Glutamatergic neuron (in vitro differentiated cells): ENCODE results near the gene CCDC154. TPM values are rescaled to one million over a fixed set of nuclear protein-coding genes. Genes with fewer than 3 reads are reported as not detected.

ENCODE experiments used
- DNase-seq: peaks from one replicate; pipeline ENCODE4 v3.0.0; 2022
- H3K27ac Mint-ChIP-seq: one replicate; pipeline ENCODE4 v1.8.0; 2020; ENCODE audit warnings: mild to moderate bottlenecking, mixed read lengths, inconsistent platforms; ENCODE audit not compliant: unreplicated experiment
- H3K27me3 Mint-ChIP-seq: one replicate; pipeline ENCODE4 v1.8.0; 2020; ENCODE audit warnings: mild to moderate bottlenecking, moderate library complexity, mixed read lengths, inconsistent platforms; ENCODE audit not compliant: unreplicated experiment
- H3K36me3 Mint-ChIP-seq: one replicate; pipeline ENCODE4 v1.8.0; 2020; ENCODE audit warnings: mild to moderate bottlenecking, mixed read lengths, inconsistent platforms; ENCODE audit not compliant: unreplicated experiment
- H3K4me1 Mint-ChIP-seq: one replicate; pipeline ENCODE4 v1.8.0; 2020; ENCODE audit warnings: mild to moderate bottlenecking, low read depth, mixed read lengths, inconsistent platforms; ENCODE audit not compliant: unreplicated experiment
- H3K4me3 Mint-ChIP-seq: one replicate; pipeline ENCODE4 v1.8.0; 2020; ENCODE audit warnings: mild to moderate bottlenecking, mixed read lengths, inconsistent platforms; ENCODE audit not compliant: unreplicated experiment
- H3K9me3 Mint-ChIP-seq: one replicate; pipeline ENCODE4 v1.8.0; 2020; ENCODE audit warnings: mild to moderate bottlenecking, moderate library complexity, mixed read lengths, inconsistent platforms; ENCODE audit not compliant: unreplicated experiment
- CTCF ChIP-seq: fragments of 200-600 bp; sonication (generic); IDR thresholded peaks from one replicate; pipeline ENCODE4 v1.5.0; 2021; ENCODE audit not compliant: partially characterized antibody, unreplicated experiment
- total RNA-seq: library from RNA; stranded (reverse); fragmentation: NEBNext Ultra II Directional; extraction: Animal tissue kit (Norgen Biotek cat#: 25700); gene quantifications from one replicate; pipeline ENCODE4 v1.2.1, GENCODE V29; 2021; ENCODE audit not compliant: unreplicated experiment

The CCDC154 gene
- total RNA-seq, 1 donor from 2014 or later = 4.2 TPM

GRCh38 chr16:1394367-1394951, 49.9 kb downstream of the CCDC154 start:
- Mint-ChIP-seq H3K4me1 (peaks cover 3% of the 10 kb centered on the region), H3K27me3 (peaks cover 2% of the 10 kb centered on the region), H3K4me3 (no peak overlapping the region), H3K36me3 (no peaks in the 10 kb centered on the region), H3K9me3 (no peaks in the 10 kb centered on the region), H3K27ac (no peak overlapping the region)
- no peak for TF ChIP-seq CTCF
- DNase-seq = no peak

GRCh38 chr16:1393613-1394176, 50.7 kb downstream of the CCDC154 start:
- H3K27ac Mint-ChIP-seq = no peak overlapping the region
- peaks cover 3% of the 10 kb centered on the region for H3K4me1 Mint-ChIP-seq
- no peak overlapping the region for H3K4me3 Mint-ChIP-seq
- H3K9me3 Mint-ChIP-seq = no peaks in the 10 kb centered on the region
- DNase-seq = no peak
- no peaks in the 10 kb centered on the region for H3K36me3 Mint-ChIP-seq
- no peak for TF ChIP-seq CTCF
- peaks cover 2% of the 10 kb centered on the region for H3K27me3 Mint-ChIP-seq

- peaks cover 2% of the 10 kb centered on the region for H3K27me3 Mint-ChIP-seq
- peaks cover 1% of the 10 kb centered on the region for H3K9me3 Mint-ChIP-seq
- peaks cover 3% of the 10 kb centered on the region for H3K4me1 Mint-ChIP-seq
- no peak for TF ChIP-seq CTCF
- DNase-seq = no peak
- no peak overlapping the region for H3K4me3 Mint-ChIP-seq
- no peak overlapping the region for H3K27ac Mint-ChIP-seq
- H3K36me3 Mint-ChIP-seq = no peaks in the 10 kb centered on the region
Observed at GRCh38 chr16:1392826-1393225, 51.5 kb downstream of the CCDC154 start.

GRCh38 chr16:1390239-1390779, 54.0 kb downstream of the CCDC154 start:
- DNase-seq = no peak
- H3K36me3 Mint-ChIP-seq = no peaks in the 10 kb centered on the region
- no peak overlapping the region for H3K4me3 Mint-ChIP-seq
- no peak overlapping the region for H3K27ac Mint-ChIP-seq
- peaks cover 2% of the 10 kb centered on the region for H3K27me3 Mint-ChIP-seq
- H3K4me1 Mint-ChIP-seq = peaks cover 3% of the 10 kb centered on the region
- TF ChIP-seq CTCF = no peak
- peaks cover 1% of the 10 kb centered on the region for H3K9me3 Mint-ChIP-seq

GRCh38 chr16:1389762-1390161, 54.6 kb downstream of the CCDC154 start:
- no peaks in the 10 kb centered on the region for H3K36me3 Mint-ChIP-seq
- no peak overlapping the region for H3K27ac Mint-ChIP-seq
- no peak for DNase-seq
- TF ChIP-seq CTCF = no peak
- H3K4me1 Mint-ChIP-seq = peaks cover 3% of the 10 kb centered on the region
- H3K9me3 Mint-ChIP-seq = peaks cover 1% of the 10 kb centered on the region
- no peak overlapping the region for H3K4me3 Mint-ChIP-seq
- peaks cover 2% of the 10 kb centered on the region for H3K27me3 Mint-ChIP-seq
